GM18873 (cell line): ENCODE data around the gene PI3.

ENCODE experiments used
- ATAC-seq: cut with Tn5 transposase; IDR thresholded peaks from one replicate; pipeline ENCODE4 v1.9.1; 2021; ENCODE audit warnings: mild to moderate bottlenecking, moderate library complexity, moderate number of reproducible peaks; ENCODE audit not compliant: unreplicated experiment, low FRiP score

Gene PI3

DNA sequence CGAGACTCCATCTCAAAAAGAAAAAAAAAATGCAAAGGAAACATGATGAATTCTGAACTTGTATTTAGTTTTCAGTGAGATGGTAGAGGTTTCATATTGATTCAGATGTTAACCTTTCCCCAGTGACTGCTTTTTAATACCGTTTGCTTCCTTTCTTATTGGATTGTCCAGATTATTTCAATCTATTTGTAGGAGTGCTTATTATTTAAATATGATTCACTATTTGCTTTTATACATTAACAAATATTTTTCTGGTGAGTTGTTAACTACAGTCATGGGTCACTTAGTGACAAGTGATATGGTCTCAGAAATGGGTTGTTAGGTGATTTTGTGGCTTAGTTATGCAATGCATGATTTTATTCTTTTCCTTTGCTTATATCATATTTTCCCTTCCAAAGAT, 8.4 kb downstream of the PI3 start:
- no peak for ATAC-seq

DNA sequence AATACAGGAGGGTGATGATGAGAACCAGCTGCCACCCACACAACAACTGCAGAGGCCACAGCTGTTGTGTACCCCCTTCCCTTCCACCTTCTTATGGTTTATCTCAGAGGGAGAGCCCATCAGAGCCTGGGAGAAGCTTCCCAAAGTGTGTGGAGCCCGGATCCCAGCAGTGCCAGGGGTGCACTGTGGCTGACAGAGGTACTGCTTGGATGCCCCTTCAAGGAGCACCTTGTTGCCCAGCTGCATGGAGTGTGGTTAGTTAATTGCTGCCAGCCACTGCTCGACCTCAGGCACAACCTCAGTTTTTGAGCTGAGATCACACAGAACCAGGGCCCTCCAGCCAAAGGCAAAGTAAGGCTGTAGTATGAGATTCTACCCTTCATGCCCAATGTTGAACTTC, 13.0 kb downstream of the PI3 start:
- ATAC-seq: no peak

DNA sequence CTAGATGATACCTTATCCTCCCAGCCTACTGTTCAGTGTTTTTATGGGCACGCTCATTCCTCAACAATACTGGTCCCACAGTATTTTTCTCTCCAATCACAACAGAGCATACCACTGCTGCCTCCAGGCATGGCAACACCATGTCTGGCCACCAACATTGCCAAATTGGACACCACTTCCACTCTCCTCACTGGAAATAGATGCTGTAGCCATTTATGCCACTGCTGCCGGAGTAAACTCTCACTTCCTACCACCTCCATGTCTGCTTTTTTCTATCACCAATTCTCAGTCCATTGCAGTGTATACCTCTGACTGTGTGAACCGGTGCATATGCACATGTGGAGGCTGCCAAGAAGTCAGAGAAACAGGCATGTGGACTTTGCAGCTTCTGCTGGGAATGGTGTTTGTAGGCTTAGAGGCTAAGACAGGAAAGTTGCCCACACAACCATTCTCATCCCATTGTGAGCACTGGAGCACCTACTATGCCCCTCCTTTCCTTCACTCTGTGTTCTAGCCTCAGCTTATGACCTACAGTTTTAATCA, 14.4 kb downstream of the PI3 start:
- no peak for ATAC-seq

DNA sequence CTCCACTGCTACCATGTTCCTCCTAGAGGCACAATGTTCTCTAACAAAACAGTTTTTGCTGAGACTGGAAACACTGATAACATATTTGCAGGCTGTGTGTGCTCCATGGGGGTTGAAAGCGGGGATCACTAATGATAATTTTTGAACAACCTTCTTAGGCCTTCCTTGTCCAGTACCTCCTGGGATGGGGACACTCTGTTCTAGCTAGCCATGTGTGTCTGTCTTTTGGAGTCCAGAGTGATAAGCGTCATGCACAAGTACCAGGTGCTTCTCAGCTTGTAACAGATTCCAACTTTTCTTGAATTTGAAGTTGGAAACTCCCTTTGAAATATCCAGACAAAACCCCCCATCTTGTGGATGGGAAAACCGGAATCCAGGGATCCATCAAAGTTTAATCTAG, 15.2 kb downstream of the PI3 start:
- ATAC-seq: no peak

DNA sequence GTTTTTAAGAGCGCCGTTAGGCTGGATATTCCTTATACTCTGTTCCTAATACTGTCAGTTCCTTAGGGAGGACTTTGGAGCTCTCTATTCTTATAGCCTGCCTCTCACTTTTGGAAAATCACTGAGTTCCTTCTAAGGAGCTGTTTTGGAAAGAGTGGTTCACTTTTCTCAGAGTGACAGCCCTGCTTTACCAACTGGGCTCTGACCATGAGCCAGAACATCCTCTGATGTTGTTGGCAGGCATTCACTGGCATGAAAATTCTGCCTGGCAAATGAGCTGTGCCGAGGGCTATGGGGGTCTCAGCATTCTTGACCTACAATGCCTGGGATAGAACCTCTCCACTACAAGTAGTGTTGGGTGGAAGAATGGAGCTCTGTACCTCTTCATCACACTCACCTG, 17.2 kb downstream of the PI3 start:
- no peak for ATAC-seq

DNA sequence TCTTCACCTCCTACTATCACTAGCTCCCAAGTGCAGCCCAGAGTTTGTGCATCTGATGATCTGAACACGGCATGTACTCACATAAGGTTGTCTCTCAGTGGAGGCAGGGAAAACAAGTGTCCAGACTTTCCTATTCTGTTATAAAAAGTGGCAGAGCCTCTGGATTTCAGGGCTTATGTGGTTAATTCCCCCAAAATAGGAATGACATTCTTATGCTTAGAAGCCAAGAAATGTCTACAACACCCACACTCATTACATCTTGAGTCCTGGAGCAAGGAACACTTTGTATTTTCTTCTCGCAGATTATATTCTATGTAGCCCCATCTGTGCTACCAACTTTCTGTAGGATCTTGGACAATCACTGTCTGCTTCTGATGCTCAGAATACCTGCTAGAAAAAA, 18.6 kb downstream of the PI3 start:
- no peak for ATAC-seq

DNA sequence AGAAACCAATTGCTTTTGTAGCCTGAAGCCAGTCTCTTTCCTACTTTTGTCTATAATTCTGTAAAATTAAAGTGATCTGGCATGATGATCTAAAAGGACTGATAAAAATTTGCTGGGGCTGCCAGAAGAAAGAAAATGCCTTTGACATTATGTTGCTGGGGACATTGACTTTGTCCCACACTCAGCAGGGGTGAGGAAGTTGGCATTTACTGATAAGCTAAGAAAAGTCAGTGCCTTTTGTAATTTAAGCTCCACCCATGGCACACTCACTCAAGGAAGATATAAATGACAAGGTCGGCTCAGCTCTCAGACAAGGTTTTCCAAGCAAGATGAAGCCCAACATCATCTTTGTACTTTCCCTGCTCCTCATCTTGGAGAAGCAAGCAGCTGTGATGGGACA, 32.0 kb downstream of the PI3 start, which contains the start of gene SEMG1:
TSS of gene SEMG1 (plus strand) at position 309 of the 400 bp plus-strand sequence. CDS start at position 330, 21 bp downstream.
- no peak for ATAC-seq

DNA sequence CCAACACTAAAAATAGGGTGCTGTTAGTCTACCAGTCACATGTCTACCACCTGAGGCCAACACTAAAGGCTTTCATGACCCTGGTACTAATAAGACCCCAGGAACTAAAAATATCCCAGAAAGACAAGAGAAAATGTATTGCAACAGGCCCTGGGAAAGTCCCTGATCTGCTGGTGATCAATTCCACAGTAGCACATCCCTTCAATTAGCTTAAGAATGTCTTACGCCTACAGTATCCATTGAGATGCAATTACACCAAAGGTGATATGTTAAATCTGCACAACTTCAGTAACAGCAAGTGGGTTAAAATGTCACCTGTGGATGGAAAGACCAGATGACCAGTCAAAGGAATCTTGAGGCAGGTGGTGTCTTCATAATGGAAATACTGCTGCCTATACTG, 35.2 kb downstream of the PI3 start:
- no peak for ATAC-seq

DNA sequence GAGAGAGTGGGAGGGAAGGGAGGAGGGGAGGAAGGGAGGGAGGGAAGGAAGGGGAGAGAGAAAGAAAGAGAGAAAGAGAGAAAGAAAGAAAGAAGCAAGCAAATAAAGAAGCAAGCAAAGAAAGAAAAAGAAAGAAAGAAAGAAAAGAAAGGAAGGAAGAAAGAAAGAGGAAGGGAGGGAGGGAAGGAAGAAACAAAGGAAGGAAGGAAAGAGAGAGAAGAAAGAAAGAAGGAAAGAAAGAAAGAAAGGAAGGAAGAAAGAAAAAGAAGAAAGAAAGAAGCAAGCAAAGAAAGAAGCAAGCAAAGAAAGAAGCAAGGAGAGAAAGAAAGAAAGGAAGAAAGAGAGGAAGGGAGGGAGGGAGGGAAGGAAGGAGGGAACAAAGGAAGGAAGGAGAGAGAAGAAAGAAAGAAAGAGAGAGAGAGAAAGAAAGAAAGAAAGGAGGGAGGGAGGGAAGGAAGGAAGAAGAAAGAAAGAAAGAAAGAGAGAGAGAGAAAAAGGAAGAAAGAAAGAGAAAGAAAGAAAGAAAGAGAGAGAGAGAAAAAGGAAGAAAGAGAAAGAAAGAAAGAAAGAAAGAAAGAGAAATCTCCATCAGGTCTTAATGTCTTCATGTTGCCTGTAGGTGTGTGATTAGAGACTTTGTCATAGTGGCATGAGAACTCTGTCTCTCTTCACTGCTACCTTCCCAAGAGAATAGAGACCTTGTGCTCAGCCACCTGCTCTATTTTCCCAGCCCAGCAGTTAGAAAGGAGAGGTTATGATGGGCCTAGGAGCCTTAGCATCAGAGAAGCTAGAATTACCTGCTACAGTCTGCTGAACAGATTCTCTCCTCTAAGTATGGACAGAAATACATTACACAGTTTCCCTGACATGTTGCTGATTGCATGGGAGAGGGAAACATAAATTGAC, 37.1 kb downstream of the PI3 start:
- ATAC-seq: no peak

DNA sequence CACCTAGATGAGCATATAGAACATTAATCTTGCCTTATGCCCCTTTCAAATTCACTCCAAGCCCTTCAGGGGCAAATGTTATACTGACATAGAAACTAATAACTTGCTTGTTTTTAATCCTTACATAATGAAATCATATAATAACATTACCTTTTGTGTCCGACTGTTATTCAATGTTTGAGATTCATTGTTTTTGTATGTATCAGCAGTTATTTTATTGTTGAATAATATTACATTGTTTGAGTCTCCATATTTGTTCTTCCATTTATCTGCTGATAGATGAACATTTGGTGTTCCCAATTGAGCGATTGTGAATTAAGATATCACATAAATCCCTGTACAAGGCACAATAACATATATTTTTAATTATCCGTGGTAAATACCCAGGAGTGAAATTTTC, 38.1 kb downstream of the PI3 start:
- no peak for ATAC-seq

DNA sequence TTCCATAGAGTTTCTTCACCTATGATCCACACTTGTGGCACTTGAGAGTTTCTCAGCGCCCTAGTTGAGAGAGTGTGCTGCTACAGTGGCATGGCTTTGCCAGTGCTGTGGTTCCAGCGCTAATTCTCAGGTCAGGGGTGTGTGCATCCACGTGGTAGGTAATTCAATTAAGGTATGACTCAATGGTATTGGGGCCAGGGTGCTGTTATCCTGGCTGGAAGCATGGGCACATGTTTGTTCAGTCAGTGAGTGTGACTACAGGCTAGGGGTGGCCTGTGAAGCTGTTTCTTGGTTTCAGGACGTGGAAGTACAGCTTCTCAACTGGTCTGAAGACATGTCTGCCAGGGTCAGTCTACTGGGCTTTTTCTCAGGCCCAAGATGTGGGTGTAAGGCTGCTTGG, 43.4 kb downstream of the PI3 start:
- ATAC-seq: no peak

DNA sequence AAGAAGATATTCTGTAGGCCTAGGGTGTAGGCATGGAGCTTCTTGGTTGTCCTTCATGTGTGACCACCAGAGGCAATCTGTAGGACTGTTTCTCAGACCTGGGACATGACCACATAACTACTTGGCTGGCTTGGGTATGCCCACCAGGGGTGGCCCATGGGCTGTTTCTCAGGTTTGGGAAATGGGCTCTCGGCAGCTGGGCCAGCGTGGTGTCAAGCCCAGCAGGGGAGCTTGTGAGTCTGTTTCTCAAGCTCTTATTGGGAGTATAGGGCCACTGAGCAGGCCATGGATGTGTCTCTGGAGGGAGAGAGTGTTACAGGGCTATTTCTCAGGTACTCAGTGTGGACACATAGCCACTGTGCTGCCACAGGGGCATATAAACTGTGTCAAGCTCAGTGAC, 43.9 kb downstream of the PI3 start:
- ATAC-seq: no peak

DNA sequence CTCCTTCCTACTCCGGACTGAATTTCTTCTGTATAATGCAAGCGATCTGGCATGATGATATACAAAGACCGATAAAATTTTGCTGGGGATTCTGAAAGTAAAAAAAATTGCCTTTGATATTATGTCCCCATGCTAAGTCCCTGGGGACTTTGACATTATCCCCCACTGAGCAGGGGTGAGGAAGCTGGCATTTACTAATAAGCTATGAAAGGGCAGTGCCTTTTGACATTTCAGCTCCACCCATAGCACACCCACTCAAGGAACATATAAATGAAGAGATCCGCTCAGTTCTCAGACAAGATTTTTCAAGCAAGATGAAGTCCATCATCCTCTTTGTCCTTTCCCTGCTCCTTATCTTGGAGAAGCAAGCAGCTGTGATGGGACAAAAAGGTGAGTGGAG, 46.4 kb downstream of the PI3 start, which contains the start of gene SEMG2:
TSS of gene SEMG2 (plus strand) at position 298 of the 400 bp plus-strand sequence. CDS start at position 315, 17 bp downstream.
- ATAC-seq: no peak

DNA sequence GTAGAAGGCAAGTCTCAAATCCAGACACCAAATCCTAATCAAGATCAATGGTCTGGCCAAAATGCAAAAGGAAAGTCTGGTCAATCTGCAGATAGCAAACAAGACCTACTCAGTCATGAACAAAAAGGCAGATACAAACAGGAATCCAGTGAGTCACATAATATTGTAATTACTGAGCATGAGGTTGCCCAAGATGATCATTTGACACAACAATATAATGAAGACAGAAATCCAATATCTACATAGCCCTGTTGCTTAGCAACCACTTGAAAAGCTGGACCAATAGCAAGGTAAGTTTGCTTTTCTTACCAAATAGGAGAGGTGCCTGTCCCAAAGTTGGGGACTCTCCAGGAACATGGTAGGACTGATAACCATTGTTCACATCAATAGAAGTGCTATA, 48.4 kb downstream of the PI3 start:
- ATAC-seq: no peak
